ENCODE results near the gene ADAMTS19. TPM values are rescaled to one million over a fixed set of nuclear protein-coding genes. Genes with fewer than 3 reads are reported as not detected.

Gene ADAMTS19
- total and polyA plus RNA-seq, 2 of the 8 experiments (the other 6 are each of a cell fraction or from before 2014, with no cell fraction given), result 17.3 to 28.8 TPM

DNA sequence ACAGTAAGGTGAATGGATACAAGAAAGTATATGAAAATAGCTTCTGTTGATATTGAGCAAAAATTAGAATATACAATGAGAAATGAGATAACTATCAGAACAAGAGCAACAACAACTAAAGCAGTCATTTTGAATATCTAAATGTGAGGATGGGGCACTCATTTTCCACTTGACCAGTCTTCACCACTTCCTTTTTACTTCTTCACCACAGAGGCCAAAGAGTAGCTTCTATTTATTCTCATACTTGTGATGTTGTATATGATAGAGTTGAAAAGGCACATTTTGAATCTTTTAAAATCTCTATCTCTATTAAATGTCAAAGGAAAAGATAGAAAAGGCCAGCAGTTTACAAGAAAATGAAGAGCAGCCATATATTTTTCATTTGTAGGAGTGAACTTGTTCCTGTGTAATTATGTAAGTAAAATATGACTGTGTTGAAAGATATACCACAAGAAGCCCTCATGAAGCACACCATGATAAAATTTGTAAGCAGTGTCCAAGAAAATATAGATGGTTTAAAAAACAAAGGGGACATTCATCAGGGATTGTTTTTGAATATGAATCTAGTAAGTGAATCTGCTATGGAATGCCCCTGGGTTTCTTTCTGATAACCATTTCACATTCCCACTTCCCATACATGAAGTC is 39.2 kb downstream of the ADAMTS19 start (continued):
- TF ChIP-seq SAP30 (IDR thresholded peaks at IDR 0.05; ENCODE audit: insufficient read depth, insufficient replicate concordance, low read length) (no peak), KDM4A (IDR thresholded peaks at IDR 0.05; ENCODE audit: low read depth, low read length, severe bottlenecking) (no peak), CEBPB (IDR thresholded peaks at IDR 0.05; ENCODE audit: low read depth, low read length) (no peak)
